COLO668 (cell line): ENCODE measurements around the gene ZNF593OS.
A peak's percentile ranks its signal among the peaks of the same experiment; 100 is the strongest.

Source experiments
- DNase-seq: peaks from one replicate; lab custom pipeline; 2025; ENCODE audit not compliant: unreplicated experiment; lab: John Stamatoyannopoulos, UW

Gene ZNF593OS

GRCh38 chr1:26184883-26185282 lies 13.3 kb upstream of the ZNF593OS start:
- DNase-seq: no peak

DNA sequence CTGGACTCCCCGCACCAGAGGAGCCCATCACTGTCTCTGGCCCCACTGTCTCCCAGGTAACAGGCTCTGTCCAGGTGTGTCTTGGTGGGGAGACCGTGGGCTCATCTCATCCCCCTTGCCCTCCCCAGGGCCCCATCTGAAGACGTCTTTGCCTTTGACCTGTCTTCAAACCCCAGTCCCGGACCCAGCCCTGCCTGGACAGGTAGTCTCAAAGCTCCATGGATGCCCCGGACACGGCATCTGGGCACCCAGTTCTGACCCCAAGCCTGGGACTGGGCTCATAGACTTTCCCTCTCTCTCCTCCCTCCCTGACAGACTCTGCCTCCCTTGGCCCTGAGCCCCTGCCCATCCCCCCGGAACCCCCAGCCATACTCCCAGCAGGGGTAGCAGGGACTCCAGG lies 12.5 kb upstream of the ZNF593OS start:
- DNase-seq: no peak

DNA sequence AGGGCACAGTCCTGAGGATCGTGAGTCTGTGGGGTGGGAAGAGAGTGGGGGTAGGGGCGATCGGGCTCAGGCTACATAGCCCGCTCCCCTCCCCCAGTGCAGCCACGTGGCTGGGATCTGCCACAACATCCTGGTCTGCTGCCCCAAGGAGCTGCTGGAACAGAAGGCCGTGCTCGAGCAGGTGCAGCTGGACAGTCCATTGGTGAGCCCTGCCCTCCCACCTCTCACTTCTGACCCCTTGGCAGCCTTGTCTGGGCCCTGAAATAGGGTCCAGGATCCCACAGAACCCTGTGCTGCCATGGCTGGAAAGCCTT lies 10.7 kb upstream of the ZNF593OS start:
- DNase-seq: no peak

- no peak for DNase-seq
Observed at GRCh38 chr1:26181586-26182382, 10.2 kb upstream of the ZNF593OS start.

DNA sequence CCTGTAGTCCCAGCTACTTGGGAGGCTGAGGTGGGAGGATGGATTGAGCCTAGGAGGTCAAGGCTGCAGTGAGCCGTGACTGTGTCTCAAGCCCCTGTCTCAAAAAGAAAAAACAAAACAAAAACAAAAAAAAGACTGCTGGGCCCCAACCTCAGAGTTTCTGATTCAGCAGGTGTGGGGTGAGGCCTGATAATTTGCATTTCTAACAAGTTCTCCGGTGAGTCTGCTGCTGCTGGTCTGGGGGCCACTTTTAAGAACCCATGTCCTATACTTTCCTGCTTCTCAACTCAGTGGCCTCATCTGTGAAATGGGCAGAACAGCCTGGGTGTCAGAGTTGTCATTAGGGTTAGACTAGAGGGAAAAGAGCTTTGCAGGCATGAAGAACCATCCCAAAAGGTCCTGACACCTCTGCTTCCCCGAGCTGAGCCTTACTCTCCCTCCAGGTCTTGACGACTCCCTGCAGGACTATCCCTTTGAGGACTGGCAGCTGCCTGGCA lies 8.4 kb upstream of the ZNF593OS start:
- DNase-seq: no peak

DNA sequence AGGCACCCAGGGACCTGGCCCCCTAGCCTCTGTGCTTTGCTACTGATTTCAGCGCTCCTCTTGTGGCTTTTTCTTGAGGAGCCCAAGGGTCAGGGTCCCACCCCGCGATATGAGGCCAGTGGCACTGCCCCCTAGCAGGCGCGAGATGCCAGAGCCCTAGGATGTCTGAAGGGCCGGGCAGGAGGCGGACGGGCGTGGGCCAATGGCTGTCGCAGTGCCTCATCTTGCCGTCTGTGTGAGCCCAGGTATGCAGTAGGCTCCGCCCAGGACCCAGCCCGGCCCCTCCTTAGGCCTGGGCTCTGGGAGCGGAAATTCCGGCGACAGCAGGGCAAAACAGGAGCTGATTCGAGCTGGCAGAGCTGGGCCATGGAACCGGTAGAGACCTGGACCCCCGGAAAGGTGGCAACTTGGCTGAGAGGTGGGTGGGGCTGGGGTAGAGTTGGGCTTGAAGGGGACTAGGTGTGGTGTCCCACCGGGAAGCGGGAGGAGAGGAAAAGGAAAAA lies 5.6 kb upstream of the ZNF593OS start, which contains the start of gene CNKSR1:
CNKSR1 (plus strand) TSS at position 310 of the 503 bp plus-strand sequence; CDS start at position 367, 57 bp downstream.
- peak; percentile 89 for DNase-seq

DNA sequence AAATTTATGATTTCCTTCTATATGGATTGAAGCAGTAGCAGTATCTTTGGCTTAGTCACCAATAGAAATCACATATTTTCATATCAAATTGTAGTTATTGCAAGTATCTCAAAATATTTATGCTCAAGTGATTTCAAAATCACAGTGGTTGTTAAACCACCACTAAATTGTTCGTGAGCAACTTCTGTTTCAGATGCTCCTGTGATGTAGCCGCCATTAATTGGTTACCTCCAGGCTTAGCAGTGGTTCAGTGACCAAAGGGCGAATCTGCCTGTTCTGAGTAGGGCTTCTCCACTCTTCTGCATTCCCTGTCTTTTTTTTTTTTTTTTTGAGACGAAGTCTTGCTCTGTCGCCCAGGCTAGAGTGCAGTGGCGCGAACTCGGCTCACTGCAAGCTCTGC lies 3.7 kb upstream of the ZNF593OS start:
- no peak for DNase-seq

GRCh38 chr1:26170472-26170821 lies 1.2 kb downstream of the ZNF593OS start:
- no peak for DNase-seq

GRCh38 chr1:26169669-26170471 lies 1.8 kb downstream of the ZNF593OS start, which contains the start of gene ZNF593:
Gene ZNF593, plus strand, starts transcription at chr1:26169908. Its CDS starts 76 bp downstream, at chr1:26169984.
- peak; percentile 98 for DNase-seq

DNA sequence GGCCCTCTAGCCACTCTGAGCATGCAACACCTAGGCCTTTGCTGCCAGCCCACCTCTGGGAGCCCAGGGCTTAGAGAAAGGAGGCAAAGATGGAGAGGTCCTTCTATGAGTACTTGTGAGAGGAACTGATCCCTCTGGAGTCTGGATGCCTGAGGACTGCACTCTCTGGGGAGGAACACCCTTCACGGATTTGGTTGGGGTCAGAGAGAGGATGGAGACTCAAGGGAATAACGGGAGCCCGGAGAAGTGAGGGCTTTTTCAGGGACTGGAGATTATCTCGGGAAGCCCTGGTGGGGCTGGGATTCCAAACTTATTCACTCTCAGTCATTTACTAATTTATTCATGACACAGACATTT lies 2.5 kb downstream of the ZNF593OS start:
- DNase-seq: no peak

DNA sequence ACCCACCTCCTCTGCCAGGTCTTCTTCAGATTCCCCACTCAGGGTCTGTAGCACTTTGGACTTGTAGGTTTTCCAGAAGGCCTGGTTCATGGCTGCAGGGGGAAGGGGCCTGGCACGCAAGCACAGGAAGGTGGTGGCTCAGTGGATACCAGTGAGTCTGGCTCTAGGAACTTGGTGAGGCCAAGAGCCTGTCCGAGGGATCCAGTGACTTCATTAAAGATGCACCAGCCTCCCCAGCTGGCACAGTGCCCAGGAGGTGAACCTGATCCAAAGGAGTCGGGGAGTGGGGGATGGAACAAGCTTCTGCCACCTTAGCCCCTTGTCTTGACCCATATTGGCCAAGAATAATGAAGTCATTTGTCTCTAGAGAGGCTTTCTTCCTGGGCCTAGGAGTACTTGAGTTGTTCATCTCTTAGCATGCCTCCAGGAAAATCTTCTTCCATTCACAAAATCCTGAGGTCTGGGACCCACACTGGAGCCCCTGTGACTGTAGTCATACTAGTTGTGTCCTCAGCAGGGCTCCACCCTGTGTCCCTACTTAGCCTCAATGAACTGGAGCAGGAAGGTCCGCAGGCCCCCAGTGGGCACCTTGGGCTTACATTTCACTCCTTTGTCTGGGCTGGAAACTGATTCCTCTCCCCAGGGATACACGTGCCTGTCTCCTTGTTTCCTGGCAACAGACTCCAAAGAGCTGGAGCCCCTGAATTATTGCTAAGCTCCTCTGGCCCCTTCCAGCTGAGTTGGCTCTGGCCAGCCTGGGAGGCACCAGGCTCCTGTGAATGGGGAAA lies 3.0 kb downstream of the ZNF593OS start, which contains the start of gene C1orf232:
C1orf232 (minus strand) TSS at position 554 of the 788 bp plus-strand sequence; CDS start at position 90, 464 bp downstream.
- peak; percentile 72 for DNase-seq

DNA sequence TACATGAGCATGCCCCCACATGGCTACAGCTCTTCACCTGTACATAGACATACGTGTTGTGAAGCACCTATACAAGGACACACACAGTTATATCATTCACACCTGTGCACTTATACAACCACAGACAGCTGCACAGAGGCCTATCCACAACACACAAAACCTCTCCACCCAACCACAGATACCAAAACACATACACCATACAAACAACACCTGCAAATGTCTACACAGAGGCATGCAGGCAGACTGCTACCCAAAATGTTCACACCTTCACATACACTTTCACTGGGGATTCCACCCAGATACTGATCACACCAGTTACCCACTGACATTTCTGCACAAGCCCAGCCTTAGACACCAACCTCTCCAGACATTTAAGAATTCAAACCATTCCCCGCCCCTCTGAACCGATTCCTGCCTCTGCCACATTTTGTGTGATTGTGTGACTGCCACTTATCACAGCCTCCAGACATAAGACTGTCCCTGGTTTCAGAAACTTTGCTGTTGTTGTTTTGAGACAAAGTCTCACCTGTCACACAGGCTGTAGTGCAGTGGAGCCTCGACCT lies 4.8 kb downstream of the ZNF593OS start:
- no peak for DNase-seq

GRCh38 chr1:26164861-26165842 lies 6.5 kb downstream of the ZNF593OS start:
- DNase-seq: no peak

DNA sequence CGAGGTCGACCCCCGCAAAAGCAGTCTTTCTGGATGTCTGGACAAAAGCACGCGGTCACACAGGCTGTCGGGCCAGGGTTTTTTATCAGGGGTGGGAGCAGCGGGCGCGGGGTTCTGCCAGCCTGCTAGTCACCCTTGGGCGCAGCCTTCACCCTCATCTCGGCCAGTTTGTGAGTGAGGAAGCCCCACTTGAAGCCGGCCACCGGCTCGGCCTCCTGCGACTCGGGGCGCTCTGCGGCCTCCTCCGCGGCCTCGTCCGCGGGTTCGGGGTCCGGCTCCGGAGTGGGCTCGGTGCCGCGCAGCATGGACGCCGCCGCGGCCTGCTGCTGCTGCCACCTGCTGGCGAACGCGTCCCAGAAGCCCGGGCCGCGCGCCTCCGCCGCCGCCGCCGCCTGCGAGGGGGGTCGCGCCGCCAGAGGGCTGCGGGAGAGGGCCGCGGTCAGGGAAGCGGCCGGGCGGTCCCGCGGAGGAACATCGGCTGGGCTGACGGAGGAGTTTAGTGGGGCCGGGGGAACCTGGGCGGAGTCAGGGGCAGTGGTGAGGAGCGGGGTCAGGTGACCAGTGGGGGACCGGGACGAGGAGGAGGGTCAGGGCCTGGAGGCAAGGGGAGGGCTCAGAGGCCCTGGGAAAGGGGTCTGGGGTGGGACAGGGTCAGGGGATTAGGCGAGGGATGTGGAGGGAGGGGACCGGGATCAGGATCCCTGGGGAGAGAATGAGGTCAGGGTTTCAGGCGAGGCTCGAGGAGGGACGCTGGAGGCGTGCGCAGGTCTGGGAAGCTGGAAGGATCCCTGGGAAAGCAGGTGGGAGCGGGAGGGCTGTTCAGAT lies 7.4 kb downstream of the ZNF593OS start:
- DNase-seq: peak; percentile 62

- no peak for DNase-seq
Observed at GRCh38 chr1:26163684-26164035, 8.0 kb downstream of the ZNF593OS start.

DNA sequence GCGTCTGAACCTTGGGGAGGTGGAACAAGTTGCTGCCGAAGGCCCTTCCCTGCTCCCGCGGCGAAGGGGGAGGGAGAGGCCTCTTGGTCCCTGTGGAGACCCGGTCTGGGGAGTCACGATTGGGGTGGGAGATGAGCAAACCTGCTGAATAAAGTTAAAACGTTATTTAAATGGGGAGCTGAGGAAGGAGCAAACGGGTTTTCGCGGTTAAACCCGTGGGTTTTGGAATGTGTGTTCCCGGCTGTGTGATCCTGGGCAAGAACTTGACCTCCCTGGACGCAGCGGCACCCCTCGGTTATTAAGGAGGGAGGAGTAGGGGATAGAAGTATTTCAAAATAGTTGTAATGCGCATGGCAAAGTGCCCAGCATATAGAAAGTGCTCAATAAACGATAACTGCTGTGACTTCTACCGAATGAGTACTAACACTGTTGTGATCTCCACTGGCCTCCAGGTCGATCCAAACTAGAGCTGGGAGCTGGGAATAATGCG lies 9.4 kb downstream of the ZNF593OS start:
- no peak for DNase-seq

GRCh38 chr1:26161415-26162219 lies 10.0 kb downstream of the ZNF593OS start:
- DNase-seq: peak; percentile 84
